ENCODE data around the gene ZNF318.
"Not testable (repeated sequence)": the region's sequence is repeated elsewhere in the genome, so short reads cannot be mapped to it uniquely, and the experiment has no call there.

The ZNF318 gene

DNA sequence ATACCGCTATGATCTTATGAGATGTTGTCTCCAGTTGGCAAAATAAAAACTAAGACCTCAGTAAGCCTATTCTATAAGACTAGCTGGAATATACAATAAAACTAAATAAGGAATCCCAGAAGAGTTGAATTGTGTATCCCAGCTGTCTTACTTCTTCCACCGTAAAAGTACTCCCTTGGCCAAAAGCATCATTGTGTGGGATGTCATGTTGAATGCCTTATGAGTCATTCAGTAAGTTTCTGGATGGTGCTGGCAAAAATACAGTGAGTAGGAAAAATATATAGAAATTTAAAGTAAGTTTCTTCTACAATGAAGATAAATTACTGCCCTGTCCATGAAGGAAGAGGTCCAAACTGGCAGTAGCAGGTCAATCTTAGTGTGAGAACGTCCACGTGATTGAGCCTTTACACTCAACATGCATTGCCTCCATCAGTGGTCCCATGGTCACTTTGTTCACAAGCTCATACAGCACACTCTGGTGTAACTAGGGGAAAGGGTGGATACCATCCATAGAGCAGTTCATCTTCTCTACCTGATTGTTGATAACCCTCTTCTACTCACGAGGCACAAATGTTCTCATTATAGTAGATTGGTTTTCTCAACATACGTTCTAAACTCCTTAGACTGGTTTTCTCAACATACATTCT is 13.7 kb upstream of the ZNF318 start:
- peak; percentile 17 for DNase-seq (ENCODE audit: low read depth)

DNA sequence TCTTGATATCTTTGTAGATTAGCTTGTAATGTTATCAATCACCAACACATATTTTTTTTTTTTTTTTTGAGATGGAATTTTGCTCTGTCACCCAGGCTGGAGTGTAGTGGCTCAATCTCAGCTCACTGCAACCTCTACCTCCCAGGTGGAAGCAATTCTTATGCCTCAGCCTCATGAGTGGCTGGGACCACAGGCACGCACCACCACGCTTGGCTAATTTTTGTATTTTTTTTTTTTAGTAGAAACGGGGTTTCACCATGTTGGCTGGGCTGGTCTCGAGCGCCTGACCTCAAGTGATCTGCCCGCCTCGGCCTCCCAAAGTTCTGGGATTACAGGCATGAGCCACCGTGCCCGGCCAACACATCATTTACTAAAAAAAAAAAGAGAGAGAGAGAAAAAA is 11.4 kb upstream of the ZNF318 start:
- not testable (repeated sequence) for DNase-seq (ENCODE audit: low read depth)

DNA sequence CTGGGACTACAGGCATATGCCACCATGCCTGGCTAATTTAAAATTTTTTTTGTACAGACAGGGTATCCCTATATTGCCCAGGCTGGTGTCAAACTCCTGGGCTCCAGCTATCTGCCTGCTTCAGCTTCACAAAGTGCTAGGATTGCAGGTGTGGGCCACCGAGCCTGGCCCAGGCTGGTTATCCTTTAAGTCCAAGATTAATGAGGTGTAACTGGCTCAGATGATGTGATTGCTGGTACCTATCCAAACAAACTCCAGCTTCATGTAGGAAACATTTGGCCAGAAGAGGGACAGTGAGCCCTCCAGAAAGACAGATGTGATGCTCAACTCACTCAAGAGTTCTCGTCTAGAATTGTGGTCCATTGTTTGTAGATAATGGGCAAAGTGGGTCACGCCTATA is 9.2 kb upstream of the ZNF318 start:
- no peak for DNase-seq (ENCODE audit: low read depth)

DNA sequence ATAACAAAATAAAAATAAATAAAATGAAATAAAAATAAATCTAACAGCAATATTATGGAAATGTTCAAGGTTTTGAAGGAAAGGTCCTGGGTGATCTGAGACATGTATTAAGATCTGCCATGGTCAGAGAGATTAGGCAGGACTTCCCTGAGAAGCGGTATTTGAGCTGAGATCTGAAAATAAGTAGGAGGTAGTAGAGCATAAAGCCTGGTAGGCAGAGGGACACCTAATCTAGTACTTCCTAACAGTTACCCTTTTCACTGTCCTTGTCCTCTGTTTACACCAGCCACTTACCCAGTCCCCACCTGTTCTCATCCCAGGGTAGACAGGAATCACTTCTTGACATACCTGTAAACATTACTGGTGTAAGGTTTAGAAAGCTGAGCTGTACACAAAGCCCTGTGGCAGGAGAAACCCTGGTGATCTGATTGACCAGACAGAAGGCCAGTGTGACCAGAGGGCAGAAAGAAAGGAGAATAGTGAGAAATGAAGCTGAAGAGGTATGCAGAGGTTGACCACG is 8.3 kb upstream of the ZNF318 start:
- DNase-seq (ENCODE audit: low read depth), result no peak

DNA sequence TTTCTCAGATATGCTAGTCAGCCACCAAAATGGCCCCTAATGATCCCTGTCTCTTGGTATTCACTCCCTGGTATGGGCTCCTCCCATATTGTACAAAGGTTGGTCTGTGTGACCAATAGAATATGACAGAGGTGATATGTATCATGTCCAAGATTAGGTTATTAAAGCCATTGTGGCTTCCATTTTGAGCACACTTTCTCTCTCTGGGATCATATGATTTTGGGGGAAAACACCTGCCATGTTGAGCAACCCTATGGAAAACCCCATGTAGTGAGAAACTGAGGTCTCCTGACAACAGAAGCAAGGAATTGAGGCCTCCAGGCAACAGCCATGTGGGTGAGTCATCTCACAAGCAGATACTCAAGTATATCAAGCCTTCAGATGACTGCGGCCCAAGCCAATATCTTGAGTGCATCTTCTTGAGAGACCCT is 7.1 kb upstream of the ZNF318 start:
- DNase-seq (ENCODE audit: low read depth), result no peak

DNA sequence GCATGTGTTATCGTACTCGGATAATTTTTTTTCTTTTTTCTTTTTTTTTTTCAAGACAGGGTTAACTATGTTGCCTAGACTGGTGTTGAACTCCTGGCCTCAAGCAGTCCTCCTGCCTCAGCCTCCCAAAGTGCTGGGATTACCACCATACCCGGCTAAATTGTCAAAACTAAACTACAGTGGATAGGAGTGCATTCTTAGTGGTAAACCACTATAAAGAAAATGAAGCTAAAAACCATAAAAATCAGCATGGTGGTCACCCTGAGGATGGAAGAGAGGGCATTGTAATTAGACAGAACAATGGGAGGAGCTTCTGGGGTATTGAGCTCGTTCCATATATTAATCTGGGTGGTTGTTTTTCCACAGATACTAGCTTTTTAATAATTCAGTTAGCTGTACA is 6.2 kb upstream of the ZNF318 start:
- DNase-seq (ENCODE audit: low read depth), result no peak

DNA sequence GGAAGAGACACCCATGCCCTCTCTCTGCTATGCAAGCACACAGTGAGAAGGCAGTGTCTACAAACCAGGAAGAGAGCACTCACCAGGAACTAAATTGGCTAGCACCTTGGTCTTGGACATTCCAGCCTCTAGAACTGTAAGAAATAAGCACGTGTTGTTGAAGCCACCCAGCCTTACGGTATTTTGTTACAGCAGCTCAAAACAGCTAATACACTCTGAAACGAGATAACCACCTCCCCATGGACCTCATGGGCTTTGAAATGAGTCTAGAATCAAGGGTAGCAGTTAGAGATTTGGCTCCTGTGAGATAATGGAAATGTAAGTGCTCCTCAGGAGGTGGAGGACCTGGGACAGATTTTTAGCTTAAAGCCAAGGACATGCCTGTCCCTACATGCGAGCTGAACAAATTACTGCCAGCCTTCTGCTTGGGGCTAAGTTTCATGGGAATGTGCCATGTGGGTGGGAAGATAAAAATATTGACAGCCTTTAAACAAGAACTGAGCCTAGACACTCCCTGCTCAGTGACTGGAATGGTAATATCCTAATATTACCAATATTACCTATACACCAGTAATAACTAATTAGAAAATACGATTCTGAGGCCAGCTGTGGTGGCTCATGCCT is 3.9 kb upstream of the ZNF318 start:
- no peak for DNase-seq (ENCODE audit: low read depth)

DNA sequence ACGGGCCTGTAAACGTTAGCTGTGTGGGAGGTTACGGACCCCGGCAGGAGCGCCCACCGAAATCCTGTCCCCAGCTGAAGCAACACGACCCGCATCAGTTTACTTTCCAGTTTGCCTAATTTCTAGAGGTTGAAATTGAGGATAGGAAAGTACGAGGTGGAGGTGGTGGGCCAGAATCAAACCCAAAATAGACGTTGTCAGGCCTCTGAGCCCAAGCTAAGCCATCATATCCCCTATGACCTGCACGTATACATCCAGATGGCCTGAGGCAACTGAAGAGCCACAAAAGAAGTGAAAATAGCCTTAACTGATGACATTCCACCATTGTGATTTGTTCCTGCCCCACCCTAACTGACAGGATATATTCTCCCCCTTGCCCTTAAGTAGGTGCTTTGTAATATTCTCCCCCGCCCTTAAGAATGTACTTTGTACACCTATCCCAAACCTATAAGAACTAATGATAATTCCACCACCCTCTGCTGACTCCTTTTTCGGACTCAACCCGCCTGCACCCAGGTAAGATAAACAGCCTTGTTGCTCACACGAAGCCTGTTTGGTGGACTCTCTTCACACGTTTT is 645 bp upstream of the ZNF318 start:
- not testable (repeated sequence) for DNase-seq (ENCODE audit: low read depth)

DNA sequence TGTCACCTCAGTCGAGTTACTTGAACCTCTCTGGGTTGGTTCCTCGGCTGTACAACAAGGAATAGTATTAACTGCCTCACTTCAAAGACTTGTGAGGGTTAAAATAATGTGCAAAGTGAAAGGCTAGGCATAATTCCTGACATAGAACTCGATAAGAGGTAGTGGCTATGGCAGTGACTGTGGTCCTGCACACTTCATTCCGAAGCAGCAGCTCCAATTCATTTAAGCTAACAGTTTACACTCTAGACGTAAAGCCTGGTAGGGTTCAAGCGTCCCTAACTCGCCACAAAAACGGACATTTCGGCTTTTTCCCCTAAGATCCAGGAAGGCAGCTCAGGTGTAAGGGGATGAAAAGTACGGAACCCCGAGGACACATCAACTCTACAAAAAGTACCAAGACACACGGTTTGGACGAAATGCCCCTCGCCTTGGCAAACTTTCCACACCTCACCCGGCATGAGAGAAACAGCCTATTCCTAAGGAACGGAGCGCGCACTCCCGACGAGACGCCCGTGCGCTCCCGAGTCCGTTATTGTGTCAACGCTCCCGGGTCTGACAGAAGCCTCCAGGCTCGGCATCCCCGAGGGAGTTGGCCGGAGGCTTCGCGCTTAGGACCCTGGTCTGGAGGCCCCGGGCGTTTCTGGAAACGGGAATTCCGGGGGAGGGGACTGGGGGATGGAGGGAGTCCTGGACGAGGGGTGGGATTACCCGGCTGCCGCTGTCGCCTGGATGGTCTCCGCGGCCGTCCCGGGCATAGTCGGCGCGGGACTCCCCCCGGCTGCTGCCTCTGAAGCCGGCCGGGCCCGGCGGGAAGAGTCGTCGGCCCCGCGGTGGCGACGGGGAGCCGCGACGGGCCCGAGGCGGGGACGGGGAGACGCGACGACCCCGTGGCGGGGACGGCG is 937 bp downstream of the ZNF318 start:
- DNase-seq (ENCODE audit: low read depth), result no peak

DNA sequence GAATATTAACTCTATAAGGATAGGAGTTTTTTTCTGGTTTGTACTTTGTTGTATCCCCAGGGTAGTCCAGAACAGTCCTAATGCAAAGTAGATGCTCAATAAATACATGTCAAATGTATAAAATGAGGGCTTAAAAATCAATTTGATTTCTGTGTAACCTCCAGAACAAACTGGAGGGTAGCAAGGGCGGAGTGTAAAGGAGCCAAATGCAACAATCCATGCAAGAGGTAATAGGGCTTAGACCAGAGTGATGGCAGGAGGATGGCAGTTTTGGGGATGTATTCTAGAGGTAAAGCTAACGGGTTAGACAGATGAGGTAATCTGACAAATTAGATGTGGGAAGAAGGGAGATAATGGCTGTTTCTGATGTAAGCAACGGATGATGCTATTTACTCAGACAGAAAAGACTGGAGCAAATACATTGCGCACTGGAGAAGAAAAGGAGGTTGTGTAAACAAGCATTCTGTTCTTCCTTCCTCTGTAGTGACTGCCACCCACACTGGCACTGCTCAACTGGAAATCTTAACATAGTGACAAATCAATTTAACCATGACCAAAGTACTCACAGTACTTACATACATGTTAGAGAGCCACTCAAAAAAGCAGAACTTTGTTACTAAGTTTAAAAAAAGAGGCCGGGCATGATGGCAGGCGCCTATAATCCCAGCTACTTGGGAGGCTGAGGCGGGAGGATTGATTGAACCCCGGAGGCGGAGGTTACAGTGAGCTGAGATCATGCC is 2.0 kb downstream of the ZNF318 start:
- no peak for DNase-seq (ENCODE audit: low read depth)

DNA sequence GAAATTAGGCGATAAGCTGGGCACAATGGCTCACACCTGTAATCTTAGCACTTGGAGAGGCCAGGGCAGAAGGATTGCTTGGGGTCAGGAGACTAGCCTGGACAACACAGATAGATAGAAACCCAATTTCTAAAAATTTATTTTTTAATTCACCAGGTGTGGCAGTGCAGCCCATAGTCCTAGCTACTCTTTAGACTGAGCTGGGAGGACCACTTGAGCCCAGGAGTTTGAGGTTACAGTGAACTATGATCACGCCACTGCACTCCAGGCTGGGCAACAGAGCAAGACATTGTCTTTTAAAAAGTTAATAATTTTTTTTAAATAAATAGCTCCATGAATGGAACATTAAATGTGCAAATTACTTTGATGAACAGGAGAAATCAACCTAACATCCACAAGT is 8.2 kb downstream of the ZNF318 start:
- DNase-seq (ENCODE audit: low read depth), result no peak

DNA sequence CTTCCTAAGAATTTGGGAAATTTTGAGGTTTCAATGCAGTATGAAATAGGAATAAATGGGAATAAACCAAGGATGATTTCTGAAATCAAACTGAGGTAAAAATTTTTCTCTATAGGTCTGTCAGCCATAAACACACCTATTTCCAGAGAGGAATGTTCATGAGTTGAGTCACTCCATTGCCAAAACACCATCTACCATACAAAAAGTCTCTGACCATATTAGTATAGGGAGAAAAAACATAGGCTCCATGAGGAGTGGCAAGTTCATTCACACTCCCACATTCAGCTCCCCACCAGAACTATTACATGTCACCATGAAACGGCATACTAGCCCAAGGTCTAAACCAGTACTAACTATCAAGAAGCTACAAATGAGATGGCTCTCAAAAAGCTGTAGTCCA is 9.6 kb downstream of the ZNF318 start:
- DNase-seq (ENCODE audit: low read depth), result no peak

DNA sequence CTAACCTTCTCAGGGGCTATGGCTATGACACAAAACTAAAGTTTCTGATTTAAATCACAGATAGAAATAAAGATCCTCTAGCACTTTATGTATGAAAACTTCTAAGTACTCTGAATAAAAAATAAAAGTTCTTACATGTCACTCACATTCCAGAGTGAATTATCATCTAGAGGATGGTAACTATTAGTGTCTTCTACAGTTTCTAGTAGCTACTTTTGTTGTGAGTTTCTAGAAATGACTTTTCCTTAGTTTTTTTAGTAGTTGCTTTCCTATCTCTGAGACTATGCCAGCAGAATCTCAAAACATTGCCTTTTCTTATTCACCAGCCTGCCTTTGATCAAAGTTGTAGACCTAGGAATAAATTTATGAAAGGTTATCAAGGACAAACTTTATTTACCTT is 10.1 kb downstream of the ZNF318 start:
- DNase-seq (ENCODE audit: low read depth), result no peak

DNA sequence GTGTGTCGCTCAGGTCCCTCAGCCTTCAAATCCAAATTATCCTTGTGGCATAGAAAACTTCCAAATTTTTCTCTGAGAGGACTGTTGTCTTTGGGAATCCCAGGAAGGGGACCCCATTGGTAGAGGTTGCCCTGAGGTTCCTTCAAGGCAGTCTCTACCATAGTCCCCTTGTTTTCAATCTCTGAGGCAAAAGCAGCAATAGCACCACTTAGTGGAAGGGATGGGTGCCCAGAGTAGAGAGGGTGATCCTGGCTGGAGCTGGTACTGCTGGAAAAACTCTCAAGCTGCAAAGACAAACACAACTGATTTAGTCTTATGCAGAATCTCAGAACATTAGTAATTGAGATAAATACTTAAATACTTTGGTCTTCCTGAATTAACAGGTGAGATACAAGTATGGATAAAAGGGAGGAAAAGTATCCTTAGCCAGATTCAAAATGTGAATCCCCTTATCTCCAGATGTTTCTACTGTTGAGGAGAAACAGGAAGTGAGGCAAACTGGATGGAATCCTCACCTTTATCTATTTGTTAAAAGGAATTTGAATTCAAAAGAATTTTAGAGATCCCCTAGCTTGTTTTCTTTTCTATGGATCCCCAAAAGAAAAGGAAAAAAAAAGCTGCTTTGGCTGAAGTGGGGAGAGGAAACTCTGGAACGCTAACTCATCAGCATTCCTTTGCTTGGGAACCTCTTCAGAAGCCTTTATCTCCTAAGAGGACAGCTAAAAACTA is 13.4 kb downstream of the ZNF318 start:
- no peak for DNase-seq (ENCODE audit: low read depth)

DNA sequence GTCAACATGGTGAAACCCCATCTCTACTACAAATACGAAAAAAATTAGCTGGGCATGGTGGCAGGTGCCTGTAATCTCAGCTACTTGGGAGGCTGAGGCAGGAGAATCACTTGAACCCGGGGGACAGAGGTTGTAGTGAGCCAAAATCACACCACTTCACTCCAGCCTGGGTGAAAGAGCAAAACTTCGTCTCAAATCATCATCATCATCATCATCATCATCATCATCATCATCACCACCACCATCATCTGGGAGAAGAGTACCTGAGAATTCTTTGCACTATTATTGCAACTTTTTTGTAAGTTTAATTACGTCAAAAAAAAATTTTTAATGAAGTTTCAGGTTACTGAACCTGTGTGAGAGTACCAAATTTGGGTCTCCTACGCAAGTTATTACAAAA is 17.5 kb downstream of the ZNF318 start:
- DNase-seq (ENCODE audit: low read depth), result not testable (repeated sequence)

DNA sequence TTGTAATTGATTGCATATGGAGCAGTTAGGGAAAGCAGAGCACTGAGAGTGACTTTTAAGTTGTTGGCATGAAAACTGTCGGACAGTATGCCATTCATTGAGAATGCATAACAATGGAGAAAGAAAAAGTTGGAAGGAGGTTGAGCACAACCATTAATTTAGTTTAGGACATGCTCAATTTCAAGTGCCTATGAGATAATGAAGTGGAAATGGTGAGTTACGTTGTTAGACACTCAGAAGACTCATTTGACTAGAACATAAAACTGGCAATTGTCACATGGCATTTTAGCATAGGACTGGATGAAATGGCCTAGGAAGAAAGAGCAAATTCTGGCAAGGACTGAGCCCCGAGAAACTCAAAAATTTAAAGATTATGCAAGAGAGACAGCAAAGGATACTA is 22.0 kb downstream of the ZNF318 start:
- DNase-seq (ENCODE audit: low read depth), result no peak

DNA sequence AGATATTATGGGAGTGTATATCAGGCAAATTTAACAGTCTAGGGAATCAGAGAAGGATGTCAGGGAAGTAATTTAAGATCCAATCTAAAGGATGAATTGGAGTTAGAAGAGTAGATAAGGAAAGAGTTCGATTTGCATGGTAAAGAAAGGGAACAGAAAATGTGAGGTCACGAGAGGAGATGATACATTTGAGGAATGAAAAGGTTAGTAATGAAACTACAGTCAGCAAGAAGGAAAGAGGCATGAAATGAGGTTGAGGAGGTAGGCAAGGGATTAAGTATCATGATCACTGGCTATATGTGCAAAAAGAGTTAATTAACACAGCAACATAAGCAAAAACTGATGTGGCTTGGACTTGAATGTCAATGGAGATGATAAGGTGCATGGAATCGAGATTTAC is 22.4 kb downstream of the ZNF318 start:
- no peak for DNase-seq (ENCODE audit: low read depth)

DNA sequence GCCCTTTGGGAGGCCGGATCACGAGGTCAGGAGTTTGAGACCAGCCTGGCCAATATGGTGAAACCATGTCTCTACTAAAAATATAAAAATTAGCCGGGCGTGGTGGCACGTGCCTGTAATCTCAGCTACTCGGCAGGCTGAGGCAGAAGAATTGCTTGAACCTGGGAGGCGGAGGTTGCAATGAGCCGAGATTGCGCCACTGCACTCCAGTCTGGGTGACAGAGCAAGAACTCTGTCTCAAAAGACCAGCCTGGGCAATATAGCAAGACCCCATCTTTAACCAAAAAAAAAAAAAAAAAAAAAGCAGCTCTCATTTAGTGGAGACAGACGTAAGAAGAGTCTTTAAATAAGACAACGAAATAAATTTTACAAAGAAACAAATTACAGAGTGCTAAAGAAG is 23.2 kb downstream of the ZNF318 start:
- DNase-seq (ENCODE audit: low read depth), result not testable (repeated sequence)

DNA sequence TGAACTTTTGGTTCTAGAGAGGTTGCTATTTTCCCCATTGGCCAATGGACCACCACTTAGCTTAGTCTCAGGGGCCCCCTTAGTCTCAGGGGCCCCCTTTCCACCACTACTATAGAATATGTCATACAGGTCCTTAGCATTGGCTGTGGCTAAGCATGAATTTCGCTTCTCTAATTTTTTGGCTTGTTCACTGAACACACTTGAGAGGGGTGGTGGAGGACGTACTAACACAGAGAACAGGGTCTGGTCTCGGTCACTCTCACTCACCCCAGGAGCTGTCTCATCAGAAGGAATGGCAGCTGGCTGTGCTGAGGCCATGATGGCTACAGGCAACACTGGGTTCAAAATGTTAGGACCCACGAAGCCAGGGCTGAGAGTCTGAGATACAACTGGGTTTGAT is 30.3 kb downstream of the ZNF318 start:
- DNase-seq (ENCODE audit: low read depth), result no peak

DNA sequence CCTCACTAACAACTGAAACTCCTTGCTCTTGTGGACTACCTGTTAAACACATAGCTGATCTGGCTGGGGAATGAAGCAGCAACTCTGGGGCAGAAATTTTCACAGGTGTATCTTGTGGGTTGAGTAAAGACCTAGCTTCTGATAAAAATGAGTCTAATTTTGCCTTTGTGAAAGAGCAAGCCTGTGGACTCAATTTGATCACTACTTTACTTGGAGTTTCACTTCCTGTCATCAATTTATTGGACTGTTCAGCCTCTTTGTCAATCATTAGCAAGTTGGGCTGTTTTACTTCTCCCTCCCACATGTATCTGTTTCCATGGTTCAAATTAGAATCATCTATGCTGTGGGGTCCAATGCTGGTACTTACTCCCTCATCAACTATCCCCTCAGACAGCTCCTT is 31.2 kb downstream of the ZNF318 start:
- DNase-seq (ENCODE audit: low read depth), result no peak

DNA sequence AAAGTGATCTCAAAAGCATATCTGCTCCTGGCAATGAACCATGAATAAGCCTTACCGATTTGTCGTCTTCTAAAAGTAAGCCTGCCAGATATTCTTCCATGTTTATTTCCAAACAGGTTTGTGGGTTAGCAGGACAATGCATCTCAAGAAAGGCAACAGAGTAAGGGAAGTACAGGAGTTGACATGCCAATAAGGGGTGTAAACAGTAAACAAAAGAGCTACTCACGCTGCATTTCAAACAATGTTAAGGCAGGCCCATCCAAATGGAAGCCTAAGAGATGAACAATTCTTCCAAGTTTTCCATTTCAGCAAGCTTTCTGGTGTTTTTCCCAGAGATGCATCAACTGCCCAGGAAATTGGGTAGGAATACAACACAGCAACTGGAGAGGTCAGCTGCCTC is 33.1 kb downstream of the ZNF318 start:
- no peak for DNase-seq (ENCODE audit: low read depth)
